IMR-90 (cell line): ENCODE data around the gene NTM. TPM values are rescaled to one million over a fixed set of nuclear protein-coding genes. Genes with fewer than 3 reads are reported as not detected.

ENCODE experiments used
- ATAC-seq: fragments of 200-7000 bp; cut with Tn5 transposase; 2 replicates; pipeline ENCODE4 v1.9.1; 2020; ENCODE audit warnings: low read depth, mild to moderate bottlenecking, moderate library complexity
- BruUV-seq: library from RNA; stranded (reverse); fragments of 400-500 nt; replicated peaks from 2 replicates; lab custom pipeline; 2021; lab: Mats Ljungman, UMichigan
- CTCF ChIA-PET: fragments of 300-600 bp; formaldehyde crosslinking; extraction: SDS; loops from one replicate; lab custom pipeline; 2021; ENCODE audit warnings: antibody characterized with exemption; lab: Yijun Ruan, JAX
- POLR2A ChIA-PET: fragments of 300-600 bp; sonication (Branson Sonifier 250); formaldehyde crosslinking; loops from one replicate; lab custom pipeline; 2022; ENCODE audit warnings: antibody characterized with exemption; ENCODE audit not compliant: unreplicated experiment; lab: Charles Lee
- DNase-seq: peaks from one replicate; pipeline ENCODE4 v3.0.0; 2013
- H2AFZ ChIP-seq: replicated peaks from 2 replicates; pipeline ENCODE3; 2013; ENCODE audit warnings: low read length, mild to moderate bottlenecking; ENCODE audit not compliant: poor library complexity
- H2AK5ac ChIP-seq: 2 replicates; pipeline ENCODE4 v1.6.1; 2013; ENCODE audit warnings: low read depth, low read length, inconsistent platforms
- H2AK9ac ChIP-seq: replicated peaks from 2 replicates; pipeline ENCODE3; 2013; ENCODE audit warnings: mild to moderate bottlenecking, low read depth, low read length, moderate library complexity; ENCODE audit not compliant: poor library complexity
- H2BK120ac ChIP-seq: 2 replicates; pipeline ENCODE4 v1.6.1; 2013; ENCODE audit warnings: low read depth, low read length, inconsistent platforms
- H2BK15ac ChIP-seq: 3 replicates; pipeline ENCODE4 v1.6.1; 2013; ENCODE audit warnings: low read depth, low read length, inconsistent platforms
- H2BK20ac ChIP-seq: 2 replicates; pipeline ENCODE4 v1.6.1; 2013; ENCODE audit warnings: low read depth, mild to moderate bottlenecking, inconsistent platforms, low read length, moderate library complexity
- H2BK5ac ChIP-seq: 2 replicates; pipeline ENCODE4 v1.6.1; 2013; ENCODE audit warnings: mild to moderate bottlenecking, low read depth, low read length, inconsistent platforms; ENCODE audit not compliant: poor library complexity, severe bottlenecking
- H3K14ac ChIP-seq: replicated peaks from 2 replicates; pipeline ENCODE4 v1.6.1; 2013; ENCODE audit warnings: low read depth, low read length, inconsistent platforms
- H3K18ac ChIP-seq: 2 replicates; pipeline ENCODE4 v1.6.1; 2013; ENCODE audit warnings: low read depth, low read length, control low read depth
- H3K23ac ChIP-seq: 2 replicates; pipeline ENCODE4 v1.6.1; 2013; ENCODE audit warnings: low read depth, low read length, inconsistent platforms
- H3K27ac ChIP-seq: 2 replicates; pipeline ENCODE4 v1.5.1; 2013; ENCODE audit warnings: mild to moderate bottlenecking, control low read depth, low read length; ENCODE audit not compliant: insufficient read depth
- H3K27me3 ChIP-seq: 2 replicates; pipeline ENCODE4 v1.6.1; 2013; ENCODE audit warnings: low read length; ENCODE audit not compliant: control insufficient read depth, insufficient read depth
- H3K36me3 ChIP-seq: 2 replicates; pipeline ENCODE4 v1.6.1; 2013; ENCODE audit warnings: low read length, mixed read lengths; ENCODE audit not compliant: control insufficient read depth, insufficient read depth
- H3K4ac ChIP-seq: 2 replicates; pipeline ENCODE4 v1.6.1; 2013; ENCODE audit warnings: low read depth, low read length, inconsistent platforms
- H3K4me1 ChIP-seq: 2 replicates; pipeline ENCODE4 v1.6.1; 2013; ENCODE audit warnings: low read length, mixed read lengths; ENCODE audit not compliant: control insufficient read depth, insufficient read depth
- H3K4me2 ChIP-seq: 2 replicates; pipeline ENCODE4 v1.6.1; 2013; ENCODE audit warnings: low read depth, mild to moderate bottlenecking, control low read depth, low read length, moderate library complexity
- H3K4me3 ChIP-seq: 2 replicates; pipeline ENCODE4 v1.5.1; 2013; ENCODE audit warnings: low read depth, mild to moderate bottlenecking, control low read depth, low read length, moderate library complexity; ENCODE audit not compliant: insufficient read depth
- H3K56ac ChIP-seq: 2 replicates; pipeline ENCODE4 v1.6.1; 2013; ENCODE audit warnings: low read length, inconsistent platforms; ENCODE audit not compliant: insufficient read depth; ENCODE audit errors: extremely low read depth
- H3K79me1 ChIP-seq, 2 experiments: 2 replicates each; pipeline ENCODE4 v1.6.1; 2013; ENCODE audit warnings: low read length in 2 of 2, inconsistent platforms in 1 of 2, low read depth in 1 of 2
- H3K9ac ChIP-seq: 2 replicates; pipeline ENCODE4 v1.6.1; 2013; ENCODE audit warnings: low read depth, low read length, control low read depth
- H3K9me1 ChIP-seq: 2 replicates; pipeline ENCODE4 v1.6.1; 2013; ENCODE audit warnings: low read length, inconsistent platforms; ENCODE audit not compliant: insufficient read depth
- H3K9me3 ChIP-seq: 2 replicates; pipeline ENCODE4 v1.6.1; 2013; ENCODE audit warnings: low read length; ENCODE audit not compliant: control insufficient read depth, insufficient read depth
- H4K20me1 ChIP-seq: 2 replicates; pipeline ENCODE4 v1.6.1; 2013; ENCODE audit warnings: low read length, inconsistent platforms; ENCODE audit not compliant: insufficient read depth
- H4K5ac ChIP-seq: 2 replicates; pipeline ENCODE4 v1.6.1; 2013; ENCODE audit warnings: mild to moderate bottlenecking, low read depth, low read length, control low read depth
- H4K8ac ChIP-seq, 2 experiments: 2 replicates each; pipeline ENCODE4 v1.6.1; 2013; ENCODE audit warnings: low read depth in 2 of 2, low read length in 2 of 2, control low read depth in 1 of 2, inconsistent platforms in 1 of 2
- H4K91ac ChIP-seq: 2 replicates; pipeline ENCODE4 v1.6.1; 2013; ENCODE audit warnings: low read depth, low read length, inconsistent platforms; ENCODE audit not compliant: insufficient read depth
- ELK1 ChIP-seq: fragments of 150-350 bp; IDR thresholded peaks from 2 replicates; pipeline ENCODE4 v1.6.1; 2016; ENCODE audit warnings: low read depth, mild to moderate bottlenecking, low read length, moderate library complexity, borderline replicate concordance
- MXI1 ChIP-seq: IDR thresholded peaks from 2 replicates; pipeline ENCODE4 v1.6.1; 2012; ENCODE audit warnings: low read depth, mild to moderate bottlenecking, low read length, moderate library complexity, borderline replicate concordance
- NFE2L2 ChIP-seq: fragments of 150-350 bp; IDR thresholded peaks from 2 replicates; pipeline ENCODE4 v1.6.1; 2016; ENCODE audit warnings: low read depth, mild to moderate bottlenecking, low read length
- RCOR1 ChIP-seq: IDR thresholded peaks from 2 replicates; pipeline ENCODE4 v1.6.1; 2012; ENCODE audit warnings: mild to moderate bottlenecking, low read length, improper control_type of control experiment; ENCODE audit not compliant: insufficient replicate concordance
- WGBS, 2 experiments: methylation state at CpG; one replicate each; pipeline versions ENCODE4 v1.1.5 to v1.1.7; 2013; ENCODE audit warnings: missing lambda C conversion rate in 2 of 2; ENCODE audit not compliant: insufficient read length in 1 of 2; ENCODE audit errors: extremely low coverage in 2 of 2; 5-methylcytosine and 5-hydroxymethylcytosine counted together
- dilution Hi-C: fragments of 300-500 bp; cut with HindIII; formaldehyde crosslinking; loops from one replicate; pipeline ENCODE4 v1.14.3; 2018; ENCODE audit warnings: low sequenced_read_pairs; ENCODE audit not compliant: unreplicated experiment
- in situ Hi-C: fragments of 300-500 bp; cut with MboI; formaldehyde crosslinking; loops from 3 replicates; pipeline ENCODE4 v1.14.3; 2019; ENCODE audit warnings: low sequenced_read_pairs, inconsistent platforms, mixed read lengths
- intact Hi-C: fragments of 100-400 bp; cut with micrococcal nuclease; formaldehyde crosslinking; loops from 2 replicates; pipeline ENCODE4 v1.10.0; 2022
- polyA plus RNA-seq, 3 experiments: library from polyadenylated mRNA; depleted of rRNA; stranded (reverse); fragments of >200 nt; gene quantifications; 2 replicates each; pipeline ENCODE4 v1.2.3, GENCODE V29; 2012; ENCODE audit warnings: low replicate concordance in 1 of 3
- total RNA-seq: library from RNA; depleted of rRNA; stranded (reverse); fragments of >200 nt; gene quantifications from 2 replicates; pipeline ENCODE4 v1.2.3, GENCODE V29; 2012

NTM gene
- total and polyA plus RNA-seq, 2 of the 4 experiments (the other 2 are of a cell fraction) = 19.5 to 25.5 TPM

GRCh38 chr11:132078264-132079076 lies 708.1 kb downstream of the NTM start:
- Histone ChIP-seq H4K20me1 (no peaks in the 10 kb centered on the region), H3K23ac (peak overlapping the region; percentile 3; the same call in 1 of the 2 replicates), H3K4me2 (no peak overlapping the region), H2BK15ac (peak overlapping the region; percentile 78), H3K36me3 (no peaks in the 10 kb centered on the region), H3K56ac (no peak overlapping the region), H3K9ac (no peak overlapping the region), H3K14ac (0 out of 2 replicates have a peak overlapping the region, but pooled peaks have one; percentile 73), H3K9me3 (peaks cover 6% of the 10 kb centered on the region; the same call in 1 of the 2 replicates), H2BK20ac (peak overlapping the region; percentile 71), H3K4ac (peak overlapping the region; percentile 62), H3K4me3 (no peak overlapping the region), H2BK5ac (peak overlapping the region; percentile 20), H4K5ac (peak overlapping the region; percentile 72; the same call in 1 of the 2 replicates), H2AK5ac (peak overlapping the region; percentile 77), H4K8ac (peak overlapping the region; percentile 8 to 57; a peak in 2 of 4 replicates), H3K4me1 (peaks cover 11% of the 10 kb centered on the region), H2AK9ac (no peak overlapping the region), H2BK120ac (peak overlapping the region; percentile 76), H3K27ac (no peak overlapping the region; the same call in 1 of the 2 replicates), H3K9me1 (peaks cover 9% of the 10 kb centered on the region), H3K18ac (peak overlapping the region; percentile 69), H2AFZ (no peak overlapping the region), H4K91ac (no peak overlapping the region; the same call in none of the 2 replicates), H3K79me1 (peaks cover 16 to 32% of the 10 kb centered on the region in 2 experiments), H3K27me3 (no peaks in the 10 kb centered on the region)
- in situ Hi-C loops = no loop called here
- no peak for DNase-seq
- TF ChIP-seq RCOR1 = no peak
- TF ChIP-seq MXI1 = no peak
- TF ChIP-seq ELK1 = no peak
- no peak for TF ChIP-seq NFE2L2
- intact Hi-C loops = no loop called here
- CTCF ChIA-PET = no interaction called here
- 80% methylated on average over 5 of the region's 17 CpGs; no CpG with 5 or more reads in 1 of the 2 experiments for WGBS, 2 experiments
- POLR2A ChIA-PET = no interaction called here
- no TSS peak for BruUV-seq
- dilution Hi-C loops = no loop called here
- no peak for ATAC-seq
